HCT116 (cell line): ENCODE results near the gene ACOX3. TPM values are rescaled to one million over a fixed set of nuclear protein-coding genes. Genes with fewer than 3 reads are reported as not detected.

Experiments used
- ATAC-seq: fragments of 200-7000 bp; cut with Tn5 transposase; 2 replicates; pipeline ENCODE4 v1.9.1; 2020; ENCODE audit warnings: mild to moderate bottlenecking, moderate library complexity
- BruUV-seq: library from RNA; stranded (reverse); fragments of 400-500 nt; replicated peaks from 2 replicates; lab custom pipeline; 2021; lab: Mats Ljungman, UMichigan
- CTCF ChIA-PET: fragments of 300-600 bp; sonication (Branson Sonifier 250); formaldehyde crosslinking; loops from one replicate; lab custom pipeline; 2021; ENCODE audit warnings: antibody characterized with exemption; lab: Charles Lee
- POLR2A ChIA-PET: fragments of 300-600, 350-600 bp; sonication (Branson Sonifier 250); formaldehyde crosslinking; loops from one replicate; lab custom pipeline; 2021; ENCODE audit warnings: antibody characterized with exemption; lab: Charles Lee
- RAD21 ChIA-PET, 2 experiments: fragments of 300-600 bp; sonication (Branson Sonifier 250); formaldehyde crosslinking; loops; one replicate each; lab custom pipeline; 2023; ENCODE audit warnings: low total read pairs in 2 of 2; ENCODE audit not compliant: uncharacterized antibody in 2 of 2, unreplicated experiment in 2 of 2, low non-redundant PET in 1 of 2; lab: Charles Lee
- DNase-seq: peaks from one replicate; pipeline ENCODE4 v3.0.0-alpha.2; 2010; ENCODE audit warnings: low read depth, low spot score
- H2AFZ ChIP-seq: fragments of 200-600 bp; shearing (Covaris generic), sonication (generic); 2 replicates; pipeline ENCODE4 v1.6.1; 2017; ENCODE audit warnings: low read depth, mixed run types, mixed read lengths, antibody characterized with exemption, low read length; ENCODE audit not compliant: poor library complexity, severe bottlenecking
- H3K27ac ChIP-seq: 2 replicates; pipeline ENCODE4 v1.5.1; 2012; ENCODE audit warnings: low read depth, low read length
- H3K27me3 ChIP-seq: fragments of 200-600 bp; sonication (generic); 2 replicates; pipeline ENCODE4 v1.6.1; 2016; ENCODE audit warnings: mixed run types, low read length, mixed read lengths; ENCODE audit not compliant: insufficient read depth
- H3K36me3 ChIP-seq, 2 experiments: fragments of 200-500 bp in 1 of 2; fragments of 200-600 bp in 1 of 2; sonication (Bioruptor generic) in 1 of 2; sonication (generic) in 1 of 2; 2 replicates each; pipeline versions ENCODE4 v1.5.1 to v1.6.1; 2014 to 2016; ENCODE audit warnings: low read length in 2 of 2, inconsistent platforms in 1 of 2, mixed read lengths in 1 of 2, mixed run types in 1 of 2; ENCODE audit not compliant: insufficient read depth in 2 of 2, control insufficient read depth in 1 of 2
- H3K4me1 ChIP-seq, 2 experiments: fragments of 200-600 bp in 1 of 2; sonication (generic) in 1 of 2; 2 replicates each; pipeline versions ENCODE4 v1.5.1 to v1.6.1; 2012 to 2017; ENCODE audit warnings: low read length in 2 of 2, inconsistent platforms in 1 of 2, mild to moderate bottlenecking in 1 of 2, mixed read lengths in 1 of 2, mixed run types in 1 of 2, moderate library complexity in 1 of 2; ENCODE audit not compliant: insufficient read depth in 2 of 2, control insufficient read depth in 1 of 2
- H3K4me2 ChIP-seq: fragments of 200-600 bp; sonication (generic); 2 replicates; pipeline ENCODE4 v1.6.1; 2017; ENCODE audit warnings: mixed run types, low read length, mixed read lengths
- H3K4me3 ChIP-seq, 2 experiments: fragments of 200-600 bp in 1 of 2; sonication (generic) in 1 of 2; replicated peaks in 1 of 2; 2 replicates each; pipeline ENCODE4 v1.5.1; 2011 to 2016; ENCODE audit warnings: low read length in 2 of 2, control low read depth in 1 of 2, low read depth in 1 of 2, mild to moderate bottlenecking in 1 of 2, mixed read lengths in 1 of 2, mixed run types in 1 of 2
- H3K79me2 ChIP-seq: fragments of 200-600 bp; sonication (generic); 2 replicates; pipeline ENCODE4 v1.6.1; 2017; ENCODE audit warnings: mild to moderate bottlenecking, mixed run types, low read length, moderate library complexity, mixed read lengths; ENCODE audit not compliant: insufficient read depth
- H3K9ac ChIP-seq: fragments of 200-600 bp; sonication (generic); 2 replicates; pipeline ENCODE4 v1.6.1; 2016; ENCODE audit warnings: low read length, mixed read lengths
- H3K9me2 ChIP-seq: fragments of 200-600 bp; sonication (generic), shearing (Covaris generic); 2 replicates; pipeline ENCODE4 v1.6.1; 2017; ENCODE audit warnings: mixed run types, mild to moderate bottlenecking, moderate library complexity; ENCODE audit not compliant: insufficient read depth
- H3K9me3 ChIP-seq, 2 experiments: fragments of 200-500 bp in 1 of 2; fragments of 200-600 bp in 1 of 2; sonication (Bioruptor generic) in 1 of 2; sonication (generic) in 1 of 2; 2 replicates each; pipeline ENCODE4 v1.6.1; 2014 to 2017; ENCODE audit warnings: low read length in 2 of 2, mixed read lengths in 2 of 2, inconsistent platforms in 1 of 2, low read depth in 1 of 2, mild to moderate bottlenecking in 1 of 2, mixed run types in 1 of 2, moderate library complexity in 1 of 2; ENCODE audit not compliant: control insufficient read depth in 1 of 2, insufficient read depth in 1 of 2
- H4K20me1 ChIP-seq: fragments of 200-600 bp; sonication (generic), shearing (Covaris generic); 2 replicates; pipeline ENCODE4 v1.6.1; 2017; ENCODE audit warnings: mixed run types, mild to moderate bottlenecking, moderate library complexity; ENCODE audit not compliant: insufficient read depth
- REST ChIP-seq: IDR thresholded peaks from 2 replicates; pipeline ENCODE4 v1.6.1; 2012; ENCODE audit warnings: low read depth
- SIN3A ChIP-seq: IDR thresholded peaks from 2 replicates; pipeline ENCODE4 v1.6.1; 2012; ENCODE audit warnings: low read depth
- SRF ChIP-seq: IDR thresholded peaks from 2 replicates; pipeline ENCODE4 v1.6.1; 2012; ENCODE audit warnings: low read depth
- ZFX ChIP-seq: fragments of 450-650 bp; IDR thresholded peaks from 2 replicates; pipeline ENCODE4 v1.6.1; 2017
- intact Hi-C: fragments of 100-400 bp; cut with micrococcal nuclease; formaldehyde crosslinking; loops from 2 replicates; pipeline ENCODE4 v1.10.0; 2022
- total RNA-seq: library from RNA; stranded (reverse); gene quantifications from one replicate; pipeline ENCODE4 v1.2.1, GENCODE V29; 2021; ENCODE audit not compliant: unreplicated experiment

The ACOX3 gene
- total RNA-seq, 1 experiment from 2014 or later, result 16.9 TPM

GRCh38 chr4:8353158-8353669, 87.3 kb downstream of the ACOX3 start:
- ATAC-seq, result no peak
- POLR2A ChIA-PET, result no interaction called here

More at GRCh38 chr4:8353158-8353669, 87.3 kb downstream of the ACOX3 start:
- intact Hi-C loops, result no loop called here
- H3K9me2 ChIP-seq, result no peaks in the 10 kb centered on the region
- H4K20me1 ChIP-seq, result no peaks in the 10 kb centered on the region
- no peak for TF ChIP-seq SIN3A
- no peak for TF ChIP-seq REST
- no peak for TF ChIP-seq SRF
- no peak for TF ChIP-seq ZFX
- no peak overlapping the region for H3K4me2 ChIP-seq
- no peak overlapping the region for H2AFZ ChIP-seq
- no peaks in the 10 kb centered on the region for H3K36me3 ChIP-seq
- H3K4me3 ChIP-seq, result no peak overlapping the region
- ChIA-PET CTCF (no interaction called here), RAD21 (no interaction called here)
- no peaks in the 10 kb centered on the region for H3K79me2 ChIP-seq
- no peak overlapping the region for H3K27ac ChIP-seq
- no peak overlapping the region for H3K9ac ChIP-seq
- H3K9me3 ChIP-seq, result no peaks in the 10 kb centered on the region
- DNase-seq, result no peak
- no TSS peak for BruUV-seq
- peaks cover 0 to 19% of the 10 kb centered on the region in 2 experiments; a peak in 2 of 4 replicates for H3K4me1 ChIP-seq
- H3K27me3 ChIP-seq, result no peaks in the 10 kb centered on the region
